ENCODE data around the gene NUP210L.
A peak's percentile ranks its signal among the peaks of the same experiment; 100 is the strongest.

NUP210L gene

DNA sequence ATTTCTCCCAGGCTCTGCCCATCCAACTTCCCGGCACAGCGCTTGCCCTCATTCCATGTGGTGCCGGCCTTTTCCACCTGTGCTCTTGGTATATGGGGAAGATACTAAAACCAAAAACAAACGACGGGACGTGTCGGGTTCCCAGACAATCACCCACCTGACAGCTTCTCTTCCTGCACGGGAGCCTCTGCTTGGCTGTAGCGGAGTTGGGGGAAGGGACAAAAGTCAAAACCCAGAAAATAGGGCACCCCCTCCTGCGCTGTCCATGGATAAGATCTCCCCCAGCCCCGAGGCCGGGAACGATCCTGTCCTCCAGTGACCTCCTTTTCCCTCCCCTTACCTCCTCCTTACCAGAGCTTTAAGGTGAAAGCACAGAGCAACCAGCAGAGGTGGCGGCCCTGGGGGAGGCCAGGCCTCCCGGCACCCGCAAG lies 178.0 kb downstream of the NUP210L start:
- Histone ChIP-seq H3K4me3 (ENCODE audit: low read depth, low read length) (peak overlapping the region; percentile 83), H3K9me3 (ENCODE audit: severe bottlenecking) (no peaks in the 10 kb centered on the region), H3K27ac (peak overlapping the region; percentile 95), H3K36me3 (peaks cover 46% of the 10 kb centered on the region), H3K27me3 (ENCODE audit: insufficient read depth, low read depth, severe bottlenecking) (no peaks in the 10 kb centered on the region)
- DNase-seq: no peak
- TF ChIP-seq, protein P1, sequence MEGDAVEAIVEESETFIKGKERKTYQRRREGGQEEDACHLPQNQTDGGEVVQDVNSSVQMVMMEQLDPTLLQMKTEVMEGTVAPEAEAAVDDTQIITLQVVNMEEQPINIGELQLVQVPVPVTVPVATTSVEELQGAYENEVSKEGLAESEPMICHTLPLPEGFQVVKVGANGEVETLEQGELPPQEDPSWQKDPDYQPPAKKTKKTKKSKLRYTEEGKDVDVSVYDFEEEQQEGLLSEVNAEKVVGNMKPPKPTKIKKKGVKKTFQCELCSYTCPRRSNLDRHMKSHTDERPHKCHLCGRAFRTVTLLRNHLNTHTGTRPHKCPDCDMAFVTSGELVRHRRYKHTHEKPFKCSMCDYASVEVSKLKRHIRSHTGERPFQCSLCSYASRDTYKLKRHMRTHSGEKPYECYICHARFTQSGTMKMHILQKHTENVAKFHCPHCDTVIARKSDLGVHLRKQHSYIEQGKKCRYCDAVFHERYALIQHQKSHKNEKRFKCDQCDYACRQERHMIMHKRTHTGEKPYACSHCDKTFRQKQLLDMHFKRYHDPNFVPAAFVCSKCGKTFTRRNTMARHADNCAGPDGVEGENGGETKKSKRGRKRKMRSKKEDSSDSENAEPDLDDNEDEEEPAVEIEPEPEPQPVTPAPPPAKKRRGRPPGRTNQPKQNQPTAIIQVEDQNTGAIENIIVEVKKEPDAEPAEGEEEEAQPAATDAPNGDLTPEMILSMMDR (IDR thresholded peaks at IDR 0.05; ENCODE audit: low read depth, low read length): no peak

DNA sequence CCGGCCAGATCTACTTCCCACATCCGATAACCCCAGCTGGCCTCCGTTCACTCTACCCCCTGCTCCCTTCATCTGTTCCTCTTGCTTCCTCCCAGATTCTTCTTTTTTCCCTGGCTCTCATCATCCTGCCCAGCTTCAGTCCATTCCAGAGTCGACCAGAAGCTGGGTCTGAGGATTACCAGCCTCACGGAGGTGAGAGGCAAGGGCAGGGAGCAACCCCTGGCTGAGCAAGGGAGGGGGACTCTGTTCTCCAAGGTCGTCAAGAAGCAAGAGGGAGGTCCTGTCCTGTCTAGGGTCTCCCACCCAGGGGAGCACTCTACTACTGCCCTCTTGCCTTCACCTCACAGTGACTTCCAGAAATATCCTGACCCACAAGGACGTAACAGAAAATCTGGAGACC lies 181.3 kb downstream of the NUP210L start:
- no peaks in the 10 kb centered on the region for H3K27me3 ChIP-seq (ENCODE audit: insufficient read depth, low read depth, severe bottlenecking)
- TF ChIP-seq, protein P1 (IDR thresholded peaks at IDR 0.05; ENCODE audit: low read depth, low read length): no peak
- H3K4me3 ChIP-seq (ENCODE audit: low read depth, low read length): no peak overlapping the region
- DNase-seq: no peak
- H3K9me3 ChIP-seq (ENCODE audit: severe bottlenecking): no peaks in the 10 kb centered on the region
- H3K27ac ChIP-seq: no peak overlapping the region
- peaks cover 59% of the 10 kb centered on the region for H3K36me3 ChIP-seq

DNA sequence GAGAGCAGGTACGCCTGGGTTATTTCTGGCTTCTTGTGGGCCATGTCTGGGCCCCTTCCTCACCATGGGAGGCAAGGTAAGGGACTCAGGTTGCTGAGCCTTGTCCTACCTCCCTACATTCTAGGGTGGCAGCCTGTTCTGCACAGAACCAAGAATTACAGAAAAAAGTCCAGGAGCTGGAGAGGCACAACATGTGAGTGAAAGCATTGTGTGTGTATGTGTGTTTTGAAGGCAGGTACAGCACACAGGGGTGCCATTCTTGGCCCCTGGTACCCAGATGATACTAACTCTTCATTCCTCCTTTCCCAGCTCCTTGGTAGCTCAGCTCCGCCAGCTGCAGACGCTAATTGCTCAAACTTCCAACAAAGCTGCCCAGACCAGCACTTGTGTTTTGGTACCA lies 181.8 kb downstream of the NUP210L start:
- TF ChIP-seq, protein P1 (IDR thresholded peaks at IDR 0.05; ENCODE audit: low read depth, low read length): no peak
- no peaks in the 10 kb centered on the region for H3K9me3 ChIP-seq (ENCODE audit: severe bottlenecking)
- no peak for DNase-seq
- no peak overlapping the region for H3K4me3 ChIP-seq (ENCODE audit: low read depth, low read length)
- H3K36me3 ChIP-seq: peaks cover 59% of the 10 kb centered on the region
- H3K27me3 ChIP-seq (ENCODE audit: insufficient read depth, low read depth, severe bottlenecking): no peaks in the 10 kb centered on the region
- no peak overlapping the region for H3K27ac ChIP-seq

DNA sequence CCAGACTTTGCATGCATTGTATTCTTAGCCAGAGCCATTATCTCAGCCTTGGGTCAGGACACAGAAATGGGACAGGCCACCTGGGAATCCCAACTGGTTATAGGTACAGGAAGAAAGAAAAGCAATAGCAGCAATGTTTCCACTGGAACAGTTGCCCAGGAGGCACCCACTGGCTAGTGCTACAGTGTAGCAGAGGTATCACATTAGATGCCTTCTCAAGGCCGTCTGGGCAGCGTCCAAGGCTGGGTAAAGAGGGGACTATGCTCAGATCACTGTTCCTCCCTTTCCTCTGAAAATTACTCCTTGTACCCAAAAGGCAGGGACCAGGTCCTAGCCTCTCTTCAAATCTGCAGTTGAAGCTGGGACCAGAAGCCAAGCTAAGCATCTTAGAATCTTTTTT lies 184.5 kb downstream of the NUP210L start:
- no peak for DNase-seq
- Histone ChIP-seq H3K36me3 (peaks cover 62% of the 10 kb centered on the region), H3K9me3 (ENCODE audit: severe bottlenecking) (no peaks in the 10 kb centered on the region), H3K4me3 (ENCODE audit: low read depth, low read length) (no peak overlapping the region), H3K27ac (no peak overlapping the region), H3K27me3 (ENCODE audit: insufficient read depth, low read depth, severe bottlenecking) (no peaks in the 10 kb centered on the region)
- TF ChIP-seq, protein P1 (IDR thresholded peaks at IDR 0.05; ENCODE audit: low read depth, low read length): no peak

DNA sequence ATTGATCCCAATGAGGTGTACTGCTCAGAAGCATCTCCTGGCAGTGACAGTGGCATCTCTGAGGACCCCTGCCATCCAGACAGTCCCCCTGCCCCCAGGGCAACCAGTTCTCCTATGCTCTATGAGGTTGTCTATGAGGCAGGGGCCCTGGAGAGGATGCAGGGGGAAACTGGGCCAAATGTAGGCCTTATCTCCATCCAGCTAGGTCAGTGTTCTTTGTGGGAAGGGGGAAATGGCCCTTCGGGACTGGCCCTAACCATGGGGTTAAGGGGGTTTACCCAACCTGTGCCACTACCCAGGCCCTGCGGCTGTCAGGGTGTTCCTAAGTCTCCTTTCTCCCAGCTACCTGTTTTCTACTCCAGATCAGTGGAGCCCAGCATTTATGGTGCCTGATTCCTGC lies 185.9 kb downstream of the NUP210L start:
- Histone ChIP-seq H3K27me3 (ENCODE audit: insufficient read depth, low read depth, severe bottlenecking) (no peaks in the 10 kb centered on the region), H3K9me3 (ENCODE audit: severe bottlenecking) (no peaks in the 10 kb centered on the region), H3K36me3 (peaks cover 48% of the 10 kb centered on the region), H3K4me3 (ENCODE audit: low read depth, low read length) (peak overlapping the region; percentile 73), H3K27ac (peak overlapping the region; percentile 98)
- no peak for DNase-seq
- TF ChIP-seq, protein P1 (IDR thresholded peaks at IDR 0.05; ENCODE audit: low read depth, low read length): no peak

- peak overlapping the region; percentile 73 for H3K4me3 ChIP-seq (ENCODE audit: low read depth, low read length)
- H3K9me3 ChIP-seq (ENCODE audit: severe bottlenecking): no peaks in the 10 kb centered on the region
- H3K27ac ChIP-seq: peak overlapping the region; percentile 98
- no peaks in the 10 kb centered on the region for H3K27me3 ChIP-seq (ENCODE audit: insufficient read depth, low read depth, severe bottlenecking)
- TF ChIP-seq, protein P1 (IDR thresholded peaks at IDR 0.05; ENCODE audit: low read depth, low read length): 0 out of 2 replicates have a peak, but pooled peaks have one; percentile 2
- peak; percentile 71 for DNase-seq
- peaks cover 42% of the 10 kb centered on the region for H3K36me3 ChIP-seq
Observed at GRCh38 chr1:153968408-153968807, 186.5 kb downstream of the NUP210L start.

Data from WERI-Rb-1 (cell line).